ENCODE data around the gene SDC4. TPM values are rescaled to one million over a fixed set of nuclear protein-coding genes. Genes with fewer than 3 reads are reported as not detected.

Gene SDC4
- total and polyA plus RNA-seq, 10 donors, result 10.4 to 56.1 (median 29.6) TPM

- Histone ChIP-seq H3K27ac (peak overlapping the region; percentile 5 to 85 (median 75)), H3K4me1 (peaks cover 14 to 60% (median 38%) of the 10 kb centered on the region in 6 donors), H3K9me3 (no peaks in the 10 kb centered on the region), H3K27me3 (replicated peaks in 1 of 7) (no peaks in the 10 kb centered on the region), H3K36me3 (peaks cover 0 to 42% (median 0%) of the 10 kb centered on the region in 6 donors), H3K4me3 (peak overlapping the region; percentile 24 to 72 (median 48))
- DNase-seq, result peak; percentile 97
- intact Hi-C loops (cut with DNase I; ENCODE audit: low total_unique reads), result loop anchor here (5.0 kb wide), 2 partner anchors 44 to 64 kb away; partner anchors contain the start of gene PIGT
- WGBS, 5 donors, result 3 to 10% (median 5%) methylated on average over 38 of the region's 38 CpGs
- TF ChIP-seq CTCF (IDR thresholded peaks at IDR 0.05 in 8 of 11, conservative IDR thresholded peaks at IDR 0.05 in 3 of 11), result peak; percentile 80 to 96 (median 89)
- TF ChIP-seq POLR2A (IDR thresholded peaks at IDR 0.05), result no peak
- TF ChIP-seq POLR2AphosphoS5 (IDR thresholded peaks at IDR 0.05), result peak; percentile 67 to 80 (median 72)
Measured at GRCh38 chr20:45373353-45374100, 25.3 kb upstream of the SDC4 start.

GRCh38 chr20:45372646-45373352, 24.6 kb upstream of the SDC4 start:
- Histone ChIP-seq H3K4me3 (peak overlapping the region in 7 of 8 donors; percentile 24 to 72 (median 48)), H3K4me1 (peaks cover 18 to 67% (median 45%) of the 10 kb centered on the region in 6 donors), H3K9me3 (no peaks in the 10 kb centered on the region), H3K27ac (peak overlapping the region in 6 of 8 donors; percentile 70 to 85 (median 78)), H3K27me3 (replicated peaks in 1 of 7) (no peaks in the 10 kb centered on the region), H3K36me3 (peaks cover 0 to 47% (median 3%) of the 10 kb centered on the region in 6 donors)
- intact Hi-C loops (cut with DNase I; ENCODE audit: low total_unique reads), result loop anchor here (5.0 kb wide), 2 partner anchors 45 to 65 kb away; partner anchors contain the start of gene PIGT
- WGBS, 5 donors, result 39 to 59% (median 46%) methylated on average over 20 to 30 of the region's 30 CpGs
- DNase-seq, result peak; percentile 82
- TF ChIP-seq POLR2A (IDR thresholded peaks at IDR 0.05) (no peak), CTCF (IDR thresholded peaks at IDR 0.05 in 8 of 11, conservative IDR thresholded peaks at IDR 0.05 in 3 of 11) (no peak), POLR2AphosphoS5 (IDR thresholded peaks at IDR 0.05) (no peak)

GRCh38 chr20:45372241-45372640, 24.0 kb upstream of the SDC4 start:
- Histone ChIP-seq H3K9me3 (no peaks in the 10 kb centered on the region), H3K4me1 (peaks cover 23 to 73% (median 51%) of the 10 kb centered on the region in 6 donors), H3K4me3 (peak overlapping the region in 1 of 8 donors; percentile 72), H3K27me3 (replicated peaks in 1 of 7) (no peaks in the 10 kb centered on the region), H3K27ac (no peak overlapping the region), H3K36me3 (peaks cover 0 to 49% (median 9%) of the 10 kb centered on the region in 6 donors)
- intact Hi-C loops (cut with DNase I; ENCODE audit: low total_unique reads), result loop anchor here (5.0 kb wide), 2 partner anchors 45 to 65 kb away; partner anchors contain the start of gene PIGT
- no peak for DNase-seq
- 92 to 97% (median 94%) methylated on average over 10 of the region's 10 CpGs for WGBS, 5 donors
- TF ChIP-seq POLR2AphosphoS5 (IDR thresholded peaks at IDR 0.05) (no peak), POLR2A (IDR thresholded peaks at IDR 0.05) (no peak), CTCF (IDR thresholded peaks at IDR 0.05 in 8 of 11, conservative IDR thresholded peaks at IDR 0.05 in 3 of 11) (no peak)

Data from spleen (tissue), 11 donors.